Measurements from ENCODE around the gene CLNK. TPM values are rescaled to one million over a fixed set of nuclear protein-coding genes. Genes with fewer than 3 reads are reported as not detected.

CLNK gene
- total RNA-seq, 1 experiment from 2014 or later, result not detected

- DNase-seq (ENCODE audit: low read depth), result no peak
Measured at GRCh38 chr4:10701702-10702460, 17.3 kb upstream of the CLNK start.

GRCh38 chr4:10701161-10701560 is 16.6 kb upstream of the CLNK start:
- DNase-seq (ENCODE audit: low read depth), result no peak

GRCh38 chr4:10698172-10698571 is 13.6 kb upstream of the CLNK start:
- no peak for DNase-seq (ENCODE audit: low read depth)

GRCh38 chr4:10697086-10697485 is 12.5 kb upstream of the CLNK start:
- no peak for DNase-seq (ENCODE audit: low read depth)

GRCh38 chr4:10696253-10696652 is 11.7 kb upstream of the CLNK start:
- no peak for DNase-seq (ENCODE audit: low read depth)

GRCh38 chr4:10694828-10695209 is 10.3 kb upstream of the CLNK start:
- no peak for DNase-seq (ENCODE audit: low read depth)

GRCh38 chr4:10694151-10694827 is 9.7 kb upstream of the CLNK start:
- DNase-seq (ENCODE audit: low read depth), result no peak

- no peak for DNase-seq (ENCODE audit: low read depth)
Measured at GRCh38 chr4:10691651-10692050, 7.1 kb upstream of the CLNK start.

- no peak for DNase-seq (ENCODE audit: low read depth)
Measured at GRCh38 chr4:10690185-10690907, 5.8 kb upstream of the CLNK start.

GRCh38 chr4:10688846-10689245 is 4.3 kb upstream of the CLNK start:
- DNase-seq (ENCODE audit: low read depth), result no peak

- no peak for DNase-seq (ENCODE audit: low read depth)
Measured at GRCh38 chr4:10688022-10688421, 3.5 kb upstream of the CLNK start.

- no peak for DNase-seq (ENCODE audit: low read depth)
Measured at GRCh38 chr4:10687526-10687925, 3.0 kb upstream of the CLNK start.

GRCh38 chr4:10682397-10682796 is 2.2 kb downstream of the CLNK start:
- DNase-seq (ENCODE audit: low read depth), result no peak

GRCh38 chr4:10677796-10678497 is 6.6 kb downstream of the CLNK start:
- DNase-seq (ENCODE audit: low read depth), result no peak

GRCh38 chr4:10673817-10674369 is 10.7 kb downstream of the CLNK start:
- DNase-seq (ENCODE audit: low read depth), result no peak

GRCh38 chr4:10672379-10672778 is 12.2 kb downstream of the CLNK start:
- no peak for DNase-seq (ENCODE audit: low read depth)

- no peak for DNase-seq (ENCODE audit: low read depth)
Measured at GRCh38 chr4:10671799-10672198, 12.8 kb downstream of the CLNK start.

- DNase-seq (ENCODE audit: low read depth), result no peak
Measured at GRCh38 chr4:10671366-10671765, 13.2 kb downstream of the CLNK start.

- no peak for DNase-seq (ENCODE audit: low read depth)
Measured at GRCh38 chr4:10670321-10670720, 14.2 kb downstream of the CLNK start.

GRCh38 chr4:10667701-10668326 is 16.8 kb downstream of the CLNK start:
- no peak for DNase-seq (ENCODE audit: low read depth)

- no peak for DNase-seq (ENCODE audit: low read depth)
Measured at GRCh38 chr4:10666616-10667015, 18.0 kb downstream of the CLNK start.

Measured in RPMI7951 (cell line).